Cardiac fibroblast (primary cell): ENCODE results near the gene SHMT2.

ENCODE experiments used
- DNase-seq, 2 donors: peaks; one replicate each; pipeline versions ENCODE4 v3.0.0 to v3.0.0-alpha.2; 2010; ENCODE audit warnings: low read depth in 2 of 2
- H3K4me3 ChIP-seq, 2 donors: replicated peaks in 1 of 2; 1 replicate in 1 of 2; 2 replicates in 1 of 2; pipeline ENCODE4 v1.5.1; 2011; ENCODE audit warnings: low read depth in 2 of 2, low read length in 2 of 2, mild to moderate bottlenecking in 2 of 2, moderate library complexity in 1 of 2
- CTCF ChIP-seq: IDR thresholded peaks from one replicate; pipeline ENCODE4 v1.5.1; 2011; ENCODE audit warnings: low read depth, mild to moderate bottlenecking, low read length, inconsistent platforms

SHMT2 gene

GRCh38 chr12:57220770-57221168, 8.7 kb upstream of the SHMT2 start:
- H3K4me3 ChIP-seq, result no peak overlapping the region
- TF ChIP-seq CTCF, result no peak
- no peak for DNase-seq

GRCh38 chr12:57221169-57221917, 8.2 kb upstream of the SHMT2 start:
- TF ChIP-seq CTCF, result no peak
- DNase-seq, result no peak
- no peak overlapping the region for H3K4me3 ChIP-seq

GRCh38 chr12:57222286-57223190, 7.0 kb upstream of the SHMT2 start:
- DNase-seq, result no peak
- H3K4me3 ChIP-seq, result no peak overlapping the region
- TF ChIP-seq CTCF, result no peak

- TF ChIP-seq CTCF, result no peak
Measured at GRCh38 chr12:57223191-57224165, 6.0 kb upstream of the SHMT2 start.

GRCh38 chr12:57224278-57224972, 5.1 kb upstream of the SHMT2 start:
- H3K4me3 ChIP-seq, result no peak overlapping the region
- no peak for DNase-seq
- TF ChIP-seq CTCF, result no peak

More at GRCh38 chr12:57223191-57224165, 6.0 kb upstream of the SHMT2 start:
- no peak overlapping the region for H3K4me3 ChIP-seq
- no peak for DNase-seq
